Mammary microvascular endothelial cell (primary cell): ENCODE data around the gene GRIN2D. TPM values are rescaled to one million over a fixed set of nuclear protein-coding genes. Genes with fewer than 3 reads are reported as not detected.

Experiments used
- total RNA-seq: library from RNA; depleted of rRNA; stranded (reverse); fragments of >200 nt; gene quantifications from 2 replicates; pipeline ENCODE4 v1.2.3, GENCODE V29; 2015

The GRIN2D gene
- total RNA-seq = 0.40 and 0.64 TPM in 2 replicates

DNA sequence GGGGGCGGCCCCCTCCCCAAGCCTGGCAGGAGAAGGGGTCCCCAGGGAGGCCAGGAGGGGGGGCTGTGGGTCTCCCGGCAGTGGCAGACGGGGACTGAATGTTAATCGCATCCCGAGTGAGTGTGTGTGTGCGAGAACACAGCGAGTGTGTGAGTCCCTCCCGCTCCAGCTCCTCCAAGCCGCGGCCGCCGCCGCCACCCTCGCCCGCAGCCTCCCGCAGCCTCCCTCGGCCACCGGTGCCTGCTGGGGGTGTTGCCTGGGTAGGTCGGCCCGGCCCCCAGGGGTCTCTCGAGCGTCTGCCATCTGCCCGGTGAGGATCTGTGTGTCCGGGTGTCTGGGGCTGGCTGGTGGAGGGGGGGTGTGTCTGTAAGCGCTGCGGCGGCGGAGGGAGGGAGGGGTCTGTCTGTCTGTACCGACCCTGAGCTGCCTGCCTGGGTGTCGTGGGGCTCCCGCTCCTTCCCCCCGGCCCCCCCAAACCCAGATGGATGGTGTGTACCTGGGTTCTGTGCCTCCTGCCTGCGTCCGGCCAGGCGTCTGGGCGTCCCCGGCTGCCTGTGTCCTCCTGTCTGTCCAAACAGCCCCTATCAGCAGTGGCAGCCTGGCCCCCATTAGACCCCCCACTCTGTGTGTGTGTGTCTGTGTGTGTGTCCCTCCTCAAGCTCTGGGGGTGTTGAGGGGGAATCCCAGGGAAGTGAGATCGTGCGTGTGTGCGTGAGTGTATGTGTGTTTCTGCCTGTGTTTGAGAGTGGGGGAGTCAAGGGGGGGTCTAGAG, at the start of gene GRIN2D:
Gene GRIN2D (plus strand): TSS at position 110 of the 772 bp plus-strand sequence. CDS start 4,725 bp downstream, outside the sequence.

GRCh38 chr19:48363810-48364597, 29.5 kb upstream of the GRIN2D start, which contains the start of the genes SYNGR4 and TMEM143:
Gene SYNGR4 (plus strand): TSS chr19:48364367. CDS start chr19:48365843, 1,476 bp downstream.
Gene TMEM143 (minus strand): TSS chr19:48363940. CDS start chr19:48363920, 20 bp downstream.

GRCh38 chr19:48391100-48392005, 2.1 kb upstream of the GRIN2D start, which contains the start of gene KDELR1:
Gene KDELR1 (minus strand): TSS chr19:48391551. CDS start chr19:48391358, 193 bp downstream.

Other genes starting within 250 kb of the GRIN2D start
- gene LIG1, start 223.3 kb upstream of the GRIN2D start, total RNA-seq = 50.4 and 81.1 TPM in 2 replicates
- 2.8 and 3.1 TPM in 2 replicates for gene ZSWIM9, start 223.0 kb upstream of the GRIN2D start, total RNA-seq
- gene CARD8, start 137.8 kb upstream of the GRIN2D start, total RNA-seq = 63.4 and 69.2 TPM in 2 replicates
- gene ZNF114, start 123.6 kb upstream of the GRIN2D start, total RNA-seq = 1.8 and 1.9 TPM in 2 replicates
- gene EMP3, start 68.1 kb upstream of the GRIN2D start, total RNA-seq = 30.1 and 45.4 TPM in 2 replicates
- gene TMEM143, start 29.7 kb upstream of the GRIN2D start, total RNA-seq = 3.5 and 8.0 TPM in 2 replicates
- gene SYNGR4, start 29.3 kb upstream of the GRIN2D start, total RNA-seq = not detected in 2 replicates
- 96.5 and 102 TPM in 2 replicates for gene KDELR1, start 2.1 kb upstream of the GRIN2D start, total RNA-seq
- gene GRWD1, start 52.3 kb downstream of the GRIN2D start, total RNA-seq = 67.2 and 69.6 TPM in 2 replicates
- gene KCNJ14, start 61.9 kb downstream of the GRIN2D start, total RNA-seq = 0.20 and 0.39 TPM in 2 replicates
- 35.5 and 41.4 TPM in 2 replicates for gene CYTH2, start 75.7 kb downstream of the GRIN2D start, total RNA-seq
- 0.05 TPM in 1 of 2 replicates, not detected in the other for gene LMTK3, start 118.2 kb downstream of the GRIN2D start, total RNA-seq
- gene SULT2B1, start 158.5 kb downstream of the GRIN2D start, total RNA-seq = not detected in 2 replicates
- gene SPACA4, start 213.1 kb downstream of the GRIN2D start, total RNA-seq = not detected in 2 replicates
- gene FAM83E, start 221.4 kb downstream of the GRIN2D start, total RNA-seq = 0.33 TPM in 1 of 2 replicates, not detected in the other
- gene RPL18, start 225.5 kb downstream of the GRIN2D start, total RNA-seq = 2,122 and 2,588 TPM in 2 replicates
- 12.4 and 14.3 TPM in 2 replicates for gene SPHK2, start 225.8 kb downstream of the GRIN2D start, total RNA-seq
- 0.13 and 1.8 TPM in 2 replicates for gene DBP, start 243.7 kb downstream of the GRIN2D start, total RNA-seq